Sigmoid colon (tissue), 7 donors: Measurements from ENCODE around the gene TRAPPC2. TPM values are rescaled to one million over a fixed set of nuclear protein-coding genes. Genes with fewer than 3 reads are reported as not detected.

Source experiments
- DNase-seq: peaks from one replicate; pipeline ENCODE4 v3.0.0-alpha.2; 2019
- H3K27ac ChIP-seq, 4 donors: fragments of 200-600 bp; sonication (generic); one replicate each; pipeline ENCODE4 v1.5.1; 2016 to 2019; ENCODE audit warnings: mild to moderate bottlenecking in 1 of 4
- H3K27me3 ChIP-seq, 3 donors: fragments of 200-600 bp; sonication (generic); one replicate each; pipeline ENCODE4 v1.5.1; 2019; ENCODE audit warnings: mild to moderate bottlenecking in 1 of 3
- H3K36me3 ChIP-seq, 4 donors: fragments of 200-600 bp; sonication (generic); one replicate each; pipeline ENCODE4 v1.5.1; 2016 to 2019
- H3K4me1 ChIP-seq, 4 donors: fragments of 200-600 bp; sonication (generic); one replicate each; pipeline ENCODE4 v1.5.1; 2017 to 2019
- H3K4me3 ChIP-seq, 4 donors: fragments of 200-600 bp; sonication (generic); one replicate each; pipeline ENCODE4 v1.5.1; 2017 to 2019; ENCODE audit warnings: mild to moderate bottlenecking in 2 of 4, moderate library complexity in 1 of 4
- H3K9me3 ChIP-seq, 4 donors: fragments of 200-600 bp in 3 of 4; sonication (generic) in 3 of 4; one replicate each; pipeline versions ENCODE4 v1.5.1 to v1.6.1; 2013 to 2019
- EP300 ChIP-seq, 4 donors: sonication (generic); formaldehyde crosslinking; IDR thresholded peaks; one replicate each; pipeline ENCODE4 v1.6.1; 2017; ENCODE audit warnings: antibody characterized with exemption in 4 of 4
- POLR2A ChIP-seq, 2 donors: fragments of 450-650 bp; IDR thresholded peaks; one replicate each; pipeline ENCODE4 v1.6.1; 2016; ENCODE audit warnings: antibody characterized with exemption in 2 of 2, mild to moderate bottlenecking in 2 of 2, moderate library complexity in 2 of 2
- POLR2AphosphoS5 ChIP-seq, 4 donors: sonication (generic); formaldehyde crosslinking; IDR thresholded peaks; one replicate each; pipeline ENCODE4 v1.6.1; 2017; ENCODE audit warnings: antibody characterized with exemption in 4 of 4
- WGBS, 2 donors: extraction: QIAGEN DNeasy Blood & Tissue Kit; methylation state at CpG; one replicate each; pipeline ENCODE4 v1.1.7; 2013; 5-methylcytosine and 5-hydroxymethylcytosine counted together
- intact Hi-C: fragments of 100-400 bp; cut with DNase I; formaldehyde crosslinking; loops from one replicate; pipeline ENCODE4 v1.15.1; 2023
- polyA plus RNA-seq, 3 donors: library from polyadenylated mRNA; stranded (reverse); fragments of 200-250 nt; gene quantifications; one replicate each; pipeline ENCODE4 v1.2.3, GENCODE V29; 2013
- total RNA-seq, 4 donors: library from RNA; depleted of rRNA; stranded (reverse); fragments of >200 nt; gene quantifications; one replicate each; pipeline ENCODE4 v1.1.0, GENCODE V29; 2016
- TF ChIP-seq, protein P1 (sequence below), 4 experiments: fragments of 450-650 bp in 3 of 4; fragments of 200-600 bp in 1 of 4; IDR thresholded peaks; one replicate each; pipeline ENCODE4 v1.5.1; 2016 to 2019; ENCODE audit warnings: antibody characterized with exemption in 4 of 4, mild to moderate bottlenecking in 3 of 4, moderate library complexity in 2 of 4
- donor health status: healthy with polysubstance abuse.
- donor health status: Bipolar disorder and iron deficiency.
- donor health status: healthy.

TRAPPC2 gene
- total and polyA plus RNA-seq, 7 donors: 5.5 to 22.8 (median 20.1) TPM

DNA sequence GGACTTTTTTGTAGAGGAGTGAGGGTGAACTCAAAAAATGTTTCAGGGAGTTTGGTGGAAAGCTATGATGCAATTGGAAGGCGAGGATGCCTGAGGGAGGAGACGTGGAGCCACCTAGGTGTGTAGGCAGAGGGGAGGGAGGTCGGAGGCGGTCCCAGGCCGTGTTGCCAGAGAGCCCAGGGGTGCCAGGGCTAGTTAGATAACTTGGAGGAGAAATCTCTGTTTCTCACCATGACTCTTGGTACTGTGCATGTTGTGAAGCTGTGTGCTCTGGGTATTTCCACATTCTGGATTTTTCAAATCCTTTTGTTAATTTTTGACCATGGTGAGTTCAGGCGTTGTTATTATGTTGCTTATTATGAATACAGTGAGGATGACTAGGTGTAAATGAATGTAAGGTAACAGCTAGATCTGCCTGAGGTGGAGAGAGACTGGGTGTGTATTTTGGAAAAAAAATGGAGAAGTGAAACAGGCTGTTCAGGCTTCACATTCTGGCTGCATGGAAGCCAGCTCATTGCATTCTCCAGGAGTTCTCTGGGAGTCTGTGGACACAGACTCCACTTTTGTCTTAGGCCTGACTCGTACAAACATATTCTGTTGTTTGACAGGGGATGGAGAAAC, 41.0 kb downstream of the TRAPPC2 start:
- peaks cover 0 to 49% (median 31%) of the 10 kb centered on the region in 4 donors for H3K4me1 ChIP-seq
- H3K9me3 ChIP-seq: no peaks in the 10 kb centered on the region
- no peak overlapping the region for H3K4me3 ChIP-seq
- peak overlapping the region in 2 of 4 donors; percentile 31 to 38 for H3K27ac ChIP-seq
- TF ChIP-seq POLR2A (IDR thresholded peaks at IDR 0.05) (no peak), POLR2AphosphoS5 (IDR thresholded peaks at IDR 0.05) (no peak), EP300 (IDR thresholded peaks at IDR 0.05) (no peak)
- TF ChIP-seq, protein P1, sequence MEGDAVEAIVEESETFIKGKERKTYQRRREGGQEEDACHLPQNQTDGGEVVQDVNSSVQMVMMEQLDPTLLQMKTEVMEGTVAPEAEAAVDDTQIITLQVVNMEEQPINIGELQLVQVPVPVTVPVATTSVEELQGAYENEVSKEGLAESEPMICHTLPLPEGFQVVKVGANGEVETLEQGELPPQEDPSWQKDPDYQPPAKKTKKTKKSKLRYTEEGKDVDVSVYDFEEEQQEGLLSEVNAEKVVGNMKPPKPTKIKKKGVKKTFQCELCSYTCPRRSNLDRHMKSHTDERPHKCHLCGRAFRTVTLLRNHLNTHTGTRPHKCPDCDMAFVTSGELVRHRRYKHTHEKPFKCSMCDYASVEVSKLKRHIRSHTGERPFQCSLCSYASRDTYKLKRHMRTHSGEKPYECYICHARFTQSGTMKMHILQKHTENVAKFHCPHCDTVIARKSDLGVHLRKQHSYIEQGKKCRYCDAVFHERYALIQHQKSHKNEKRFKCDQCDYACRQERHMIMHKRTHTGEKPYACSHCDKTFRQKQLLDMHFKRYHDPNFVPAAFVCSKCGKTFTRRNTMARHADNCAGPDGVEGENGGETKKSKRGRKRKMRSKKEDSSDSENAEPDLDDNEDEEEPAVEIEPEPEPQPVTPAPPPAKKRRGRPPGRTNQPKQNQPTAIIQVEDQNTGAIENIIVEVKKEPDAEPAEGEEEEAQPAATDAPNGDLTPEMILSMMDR (IDR thresholded peaks at IDR 0.05): no peak
- H3K27me3 ChIP-seq: peaks cover 0 to under 1% (median 0%) of the 10 kb centered on the region in 3 donors
- no peak for DNase-seq
- intact Hi-C loops: loop anchor here (5.0 kb wide), 1 partner anchor 36 kb away; no protein-coding TSS in a partner anchor
- H3K36me3 ChIP-seq: no peaks in the 10 kb centered on the region
- WGBS, 2 donors: 34 to 69% methylated on average over 7 of the region's 7 CpGs

DNA sequence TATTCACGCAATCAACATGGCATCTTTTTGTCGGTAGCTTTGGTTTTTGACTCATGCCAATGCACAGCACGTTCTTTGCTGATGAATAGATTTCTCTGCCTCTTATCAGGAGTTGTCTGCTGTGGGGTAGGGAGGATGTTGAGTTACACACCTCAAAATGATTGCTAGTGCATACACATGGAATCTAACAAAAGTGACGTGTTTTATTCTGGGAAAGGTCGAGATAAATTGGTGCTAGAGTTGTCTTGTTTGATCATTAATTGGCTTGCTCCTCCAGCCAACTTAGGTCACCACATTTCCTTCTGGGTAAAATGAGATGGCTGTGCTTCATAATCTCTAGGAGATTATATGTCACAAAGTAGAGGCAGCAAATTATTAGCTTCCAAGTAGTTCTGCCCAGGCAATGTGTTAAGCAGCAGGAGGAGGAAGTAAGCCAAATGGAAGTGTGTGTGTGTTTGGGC, 41.6 kb downstream of the TRAPPC2 start:
- 77 to 78% methylated on average over 5 of the region's 5 CpGs for WGBS, 2 donors
- DNase-seq: no peak
- peaks cover 0 to 4% (median 0%) of the 10 kb centered on the region in 3 donors for H3K27me3 ChIP-seq
- no peaks in the 10 kb centered on the region for H3K36me3 ChIP-seq
- H3K4me3 ChIP-seq: no peak overlapping the region
- intact Hi-C loops: loop anchor here (5.0 kb wide), 1 partner anchor 36 kb away; no protein-coding TSS in a partner anchor
- peaks cover 0 to 49% (median 29%) of the 10 kb centered on the region in 4 donors for H3K4me1 ChIP-seq
- peak overlapping the region in 2 of 4 donors; percentile 31 to 38 for H3K27ac ChIP-seq
- TF ChIP-seq, protein P1 (IDR thresholded peaks at IDR 0.05): no peak
- no peak for TF ChIP-seq POLR2AphosphoS5 (IDR thresholded peaks at IDR 0.05)
- no peak for TF ChIP-seq POLR2A (IDR thresholded peaks at IDR 0.05)
- TF ChIP-seq EP300 (IDR thresholded peaks at IDR 0.05): no peak
- H3K9me3 ChIP-seq: no peaks in the 10 kb centered on the region

DNA sequence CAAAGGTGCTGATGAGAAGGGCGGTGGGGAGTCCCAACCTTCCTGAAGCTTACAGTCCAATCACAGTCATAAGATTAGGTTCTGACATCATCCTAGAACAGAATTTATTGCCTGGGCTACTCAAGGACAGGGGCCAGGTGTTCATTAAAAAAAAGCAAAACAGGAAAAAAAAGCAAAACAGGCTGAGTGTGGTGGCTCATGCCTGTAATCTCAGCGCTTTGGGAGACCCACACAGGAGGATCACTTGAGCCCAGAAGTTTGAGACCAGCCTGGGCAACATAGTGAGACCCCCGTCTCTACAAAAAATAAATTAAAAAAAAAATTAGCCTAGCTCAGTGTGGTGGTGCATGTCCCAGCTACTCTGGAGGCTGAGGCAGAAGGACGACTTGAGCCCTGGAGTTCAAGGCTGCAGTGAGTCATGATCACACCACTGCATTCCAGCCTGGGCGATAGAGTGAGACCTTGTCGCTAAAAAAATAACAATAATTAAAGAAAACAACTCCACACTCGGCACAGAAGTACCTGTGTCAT, 42.5 kb downstream of the TRAPPC2 start:
- WGBS, 2 donors: 53 to 72% methylated on average over 7 of the region's 7 CpGs

DNA sequence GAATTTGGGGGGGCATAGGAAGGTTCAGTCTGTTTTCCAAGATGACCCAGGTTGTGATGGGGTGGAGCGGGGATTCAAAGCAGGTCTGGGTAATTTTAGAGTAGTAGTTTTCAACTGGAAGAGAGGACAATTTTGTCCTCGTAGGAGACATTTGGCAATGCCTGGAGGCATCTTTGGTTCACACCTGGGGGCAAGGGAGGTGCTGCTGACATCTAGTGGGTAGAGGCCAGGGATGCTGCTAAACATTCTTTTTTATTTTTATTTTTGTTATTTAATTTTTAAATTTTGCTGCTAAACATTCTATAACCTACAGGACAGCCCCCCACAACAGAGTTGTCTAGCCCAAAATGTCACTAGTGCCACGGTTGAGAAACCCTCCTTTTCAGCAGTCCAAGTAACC, 43.6 kb downstream of the TRAPPC2 start:
- H3K27me3 ChIP-seq: peaks cover 0 to 4% (median 0%) of the 10 kb centered on the region in 3 donors
- H3K4me1 ChIP-seq: peaks cover 0 to 44% (median 29%) of the 10 kb centered on the region in 4 donors
- TF ChIP-seq EP300 (IDR thresholded peaks at IDR 0.05) (no peak), POLR2AphosphoS5 (IDR thresholded peaks at IDR 0.05) (no peak), POLR2A (IDR thresholded peaks at IDR 0.05) (no peak)
- TF ChIP-seq, protein P1 (IDR thresholded peaks at IDR 0.05): no peak
- H3K27ac ChIP-seq: peak overlapping the region in 2 of 4 donors; percentile 91 to 94
- intact Hi-C loops: loop anchor here (5.0 kb wide), 1 partner anchor 34 kb away; no protein-coding TSS in a partner anchor
- 59 to 63% methylated on average over 3 of the region's 3 CpGs for WGBS, 2 donors
- no peak for DNase-seq
- H3K36me3 ChIP-seq: no peaks in the 10 kb centered on the region
- no peaks in the 10 kb centered on the region for H3K9me3 ChIP-seq
- H3K4me3 ChIP-seq: peak overlapping the region in 3 of 4 donors; percentile 66 to 74 (median 71)

More for the DNA sequence above, 42.5 kb downstream of the TRAPPC2 start:
- no peak for DNase-seq
- H3K4me1 ChIP-seq: peaks cover 0 to 44% (median 29%) of the 10 kb centered on the region in 4 donors
- H3K9me3 ChIP-seq: no peaks in the 10 kb centered on the region
- H3K27ac ChIP-seq: peak overlapping the region in 1 of 4 donors; percentile 1
- TF ChIP-seq EP300 (IDR thresholded peaks at IDR 0.05): no peak
- TF ChIP-seq POLR2A (IDR thresholded peaks at IDR 0.05): no peak
- TF ChIP-seq, protein P1 (IDR thresholded peaks at IDR 0.05): no peak
- no peak for TF ChIP-seq POLR2AphosphoS5 (IDR thresholded peaks at IDR 0.05)
- H3K36me3 ChIP-seq: no peaks in the 10 kb centered on the region
- no peak overlapping the region for H3K4me3 ChIP-seq
- peaks cover 0 to 4% (median 0%) of the 10 kb centered on the region in 3 donors for H3K27me3 ChIP-seq
- intact Hi-C loops: loop anchor here (5.0 kb wide), 1 partner anchor 35 kb away; no protein-coding TSS in a partner anchor
